HepG2 (cell line): ENCODE measurements around the gene DPYD.

Experiments used
- EZH2 ChIP-seq: conservative IDR thresholded peaks from 2 replicates; pipeline ENCODE4 v1.6.1; 2012; ENCODE audit warnings: mild to moderate bottlenecking, low read depth, low read length, moderate library complexity
- FOXP1 ChIP-seq, 2 experiments: fragments of 450-650 bp in 1 of 2; IDR thresholded peaks; 2 replicates each; pipeline ENCODE4 v1.6.1; 2017 to 2018; ENCODE audit warnings: antibody characterized with exemption in 1 of 2
- IRF2 ChIP-seq: IDR thresholded peaks from 2 replicates; pipeline ENCODE4 v1.6.1; 2018; ENCODE audit warnings: missing genetic modification reagents, missing compliant biosample characterization
- KAT8 ChIP-seq: IDR thresholded peaks from 2 replicates; pipeline ENCODE4 v1.6.1; 2016; ENCODE audit warnings: missing genetic modification reagents, missing compliant biosample characterization
- NFYB ChIP-seq: sonication (generic); formaldehyde crosslinking; IDR thresholded peaks from 2 replicates; pipeline ENCODE4 v1.4.0; 2020; ENCODE audit warnings: missing genetic modification reagents
- POLR2AphosphoS5 ChIP-seq: IDR thresholded peaks from 2 replicates; pipeline ENCODE4 v1.6.1; 2012; ENCODE audit warnings: low read depth, low read length
- SMAD3 ChIP-seq: sonication (generic); formaldehyde crosslinking; IDR thresholded peaks from 2 replicates; pipeline ENCODE4 v1.4.0; 2020; ENCODE audit warnings: missing genetic modification reagents
- SMARCC2 ChIP-seq: fragments of 450-650 bp; IDR thresholded peaks from 2 replicates; pipeline ENCODE4 v1.6.1; 2017; ENCODE audit warnings: antibody characterized with exemption, mild to moderate bottlenecking
- YEATS4 ChIP-seq: sonication (generic); formaldehyde crosslinking; IDR thresholded peaks from 2 replicates; pipeline ENCODE4 v1.4.0; 2020; ENCODE audit warnings: missing genetic modification reagents, borderline replicate concordance
- YY1 ChIP-seq: IDR thresholded peaks from 2 replicates; pipeline ENCODE4 v1.6.1; 2011; ENCODE audit warnings: low read length, low read depth, moderate library complexity, mild to moderate bottlenecking; ENCODE audit not compliant: insufficient read depth, insufficient replicate concordance
- ZNF274 ChIP-seq: sonication (generic); formaldehyde crosslinking; IDR thresholded peaks from 2 replicates; pipeline ENCODE4 v1.5.1; 2020; ENCODE audit warnings: mild to moderate bottlenecking, missing genetic modification reagents
- ZNF367 ChIP-seq: sonication (generic); formaldehyde crosslinking; IDR thresholded peaks from 2 replicates; pipeline ENCODE4 v1.4.0; 2020; ENCODE audit warnings: missing genetic modification reagents, borderline replicate concordance
- ZNF570 ChIP-seq: sonication (generic); formaldehyde crosslinking; IDR thresholded peaks from 2 replicates; pipeline ENCODE4 v1.4.0; 2020; ENCODE audit warnings: mild to moderate bottlenecking, missing genetic modification reagents, borderline replicate concordance
- ZNF841 ChIP-seq: sonication (generic); formaldehyde crosslinking; IDR thresholded peaks from 2 replicates; pipeline ENCODE4 v1.8.1; 2023; ENCODE audit warnings: missing genetic modification reagents, borderline replicate concordance

- TF ChIP-seq SMAD3 (no peak), POLR2AphosphoS5 (no peak), FOXP1 (IDR thresholded peaks at IDR 0.05) (no peak), FOXP1 (CRISPR knock-in tag; IDR thresholded peaks at IDR 0.05) (no peak), ZNF841 (CRISPR knock-in tag) (no peak), SMARCC2 (no peak), ZNF274 (CRISPR knock-in tag) (no peak), EZH2 (no peak), IRF2 (CRISPR knock-in tag) (no peak), ZNF367 (CRISPR knock-in tag) (no peak), YEATS4 (CRISPR knock-in tag) (no peak), NFYB (no peak), KAT8 (CRISPR knock-in tag) (no peak), ZNF570 (no peak), YY1 (no peak)
Observed at GRCh38 chr1:97784661-97785060, 136.2 kb downstream of the DPYD start.
